ENCODE measurements around the gene TBKBP1.

The TBKBP1 gene

GRCh38 chr17:47727704-47728036, 33.7 kb downstream of the TBKBP1 start:
- no peak overlapping the region for H4K8ac ChIP-seq (ENCODE audit: low read depth, low read length)
- H3K79me2 ChIP-seq (ENCODE audit: control insufficient read depth, insufficient read depth, low read length, poor library complexity): no peaks in the 10 kb centered on the region
- no peak overlapping the region for H4K91ac ChIP-seq (ENCODE audit: low read depth, low read length)
- no peaks in the 10 kb centered on the region for H3K36me3 ChIP-seq (ENCODE audit: control insufficient read depth in 1 of 2, insufficient read depth in 2 of 2, low read length in 2 of 2)
- H2AFZ ChIP-seq (ENCODE audit: insufficient read depth, low read length, poor library complexity): no peak overlapping the region
- H3K14ac ChIP-seq (ENCODE audit: low read length): no peak overlapping the region
- H2AK5ac ChIP-seq (ENCODE audit: low read length): no peak overlapping the region
- WGBS (ENCODE audit: extremely low coverage, insufficient coverage, insufficient read length): no CpG with 5 or more reads among the region's 9 CpGs
- no peaks in the 10 kb centered on the region for H3K9me3 ChIP-seq (ENCODE audit: insufficient read depth, low read depth, low read length)
- no peak overlapping the region for H2BK12ac ChIP-seq (ENCODE audit: low read length)
- no peak overlapping the region for H3K23ac ChIP-seq (ENCODE audit: low read length)
- H3K27me3 ChIP-seq (ENCODE audit: insufficient read depth, low read length): peaks cover 9% of the 10 kb centered on the region
- no peak overlapping the region for H3K4me2 ChIP-seq (ENCODE audit: low read length)
- DNase-seq: no peak
- no peak overlapping the region for H3K9ac ChIP-seq (ENCODE audit: low read length)
- no peak overlapping the region for H2BK120ac ChIP-seq (ENCODE audit: insufficient read depth, low read length, poor library complexity)
- H3K79me1 ChIP-seq (ENCODE audit: low read length): no peaks in the 10 kb centered on the region
- no peak overlapping the region for H3K18ac ChIP-seq (ENCODE audit: low read length)
- H4K12ac ChIP-seq (ENCODE audit: low read depth, low read length): no peak overlapping the region
- no peak overlapping the region for H3K27ac ChIP-seq (ENCODE audit: low read depth, low read length)
- no peak overlapping the region for H3K4me3 ChIP-seq (ENCODE audit: low read depth, low read length)
- H3K4me1 ChIP-seq (ENCODE audit: control insufficient read depth in 1 of 2, insufficient read depth in 2 of 2, low read length in 2 of 2): no peaks in the 10 kb centered on the region
- H3K4ac ChIP-seq (ENCODE audit: low read depth, low read length): no peak overlapping the region
- no peak overlapping the region for H2BK5ac ChIP-seq (ENCODE audit: low read depth, low read length, poor library complexity)

DNA sequence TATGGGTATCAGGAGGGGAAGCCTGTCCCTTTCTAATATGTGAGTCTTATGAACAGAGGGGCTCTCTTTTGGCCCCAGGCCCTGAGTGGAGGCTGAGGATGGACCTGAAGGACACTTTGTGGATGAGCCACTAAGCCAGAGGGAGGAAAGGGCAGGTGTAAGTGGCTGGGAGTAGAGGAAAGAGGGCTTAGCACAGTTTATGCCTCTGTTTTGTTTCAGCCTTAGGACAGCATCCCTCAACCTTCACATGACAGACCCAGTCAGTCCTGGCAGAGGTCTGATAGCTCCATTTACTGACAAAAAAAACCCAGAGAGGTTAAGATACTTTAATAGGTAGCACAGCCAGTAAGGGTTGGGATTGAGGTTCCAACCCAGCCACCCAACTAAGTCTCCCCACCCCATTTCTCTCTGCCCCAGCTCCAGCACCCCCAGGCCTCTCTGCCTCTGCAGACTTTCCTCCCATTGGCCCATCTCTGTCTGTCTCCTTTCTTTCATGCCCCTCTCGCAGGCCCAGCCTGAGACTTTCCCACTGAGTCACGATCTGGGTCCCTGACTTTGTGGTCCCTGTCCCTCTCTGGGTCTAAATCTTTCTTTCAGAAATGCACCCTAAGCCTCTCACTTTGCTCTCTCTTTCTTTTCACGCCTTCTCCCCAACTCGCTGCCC, 34.4 kb downstream of the TBKBP1 start:
- Histone ChIP-seq H3K27ac (ENCODE audit: low read depth, low read length) (no peak overlapping the region), H3K36me3 (ENCODE audit: control insufficient read depth in 1 of 2, insufficient read depth in 2 of 2, low read length in 2 of 2) (no peaks in the 10 kb centered on the region), H3K27me3 (ENCODE audit: insufficient read depth, low read length) (peaks cover 15% of the 10 kb centered on the region), H4K91ac (ENCODE audit: low read depth, low read length) (no peak overlapping the region), H2AFZ (ENCODE audit: insufficient read depth, low read length, poor library complexity) (no peak overlapping the region), H4K8ac (ENCODE audit: low read depth, low read length) (no peak overlapping the region), H3K14ac (ENCODE audit: low read length) (no peak overlapping the region), H3K4ac (ENCODE audit: low read depth, low read length) (no peak overlapping the region), H2BK5ac (ENCODE audit: low read depth, low read length, poor library complexity) (no peak overlapping the region), H2BK12ac (ENCODE audit: low read length) (no peak overlapping the region), H2AK5ac (ENCODE audit: low read length) (no peak overlapping the region), H2BK120ac (ENCODE audit: insufficient read depth, low read length, poor library complexity) (no peak overlapping the region), H3K4me2 (ENCODE audit: low read length) (no peak overlapping the region), H3K9ac (ENCODE audit: low read length) (no peak overlapping the region), H4K12ac (ENCODE audit: low read depth, low read length) (no peak overlapping the region), H3K4me3 (ENCODE audit: low read depth, low read length) (no peak overlapping the region), H3K9me3 (ENCODE audit: insufficient read depth, low read depth, low read length) (no peaks in the 10 kb centered on the region), H3K79me1 (ENCODE audit: low read length) (no peaks in the 10 kb centered on the region), H3K23ac (ENCODE audit: low read length) (no peak overlapping the region), H3K79me2 (ENCODE audit: control insufficient read depth, insufficient read depth, low read length, poor library complexity) (no peaks in the 10 kb centered on the region), H3K4me1 (ENCODE audit: control insufficient read depth in 1 of 2, insufficient read depth in 2 of 2, low read length in 2 of 2) (no peaks in the 10 kb centered on the region), H3K18ac (ENCODE audit: low read length) (no peak overlapping the region)
- WGBS (ENCODE audit: extremely low coverage, insufficient coverage, insufficient read length): no CpG with 5 or more reads among the region's 4 CpGs
- DNase-seq: no peak

DNA sequence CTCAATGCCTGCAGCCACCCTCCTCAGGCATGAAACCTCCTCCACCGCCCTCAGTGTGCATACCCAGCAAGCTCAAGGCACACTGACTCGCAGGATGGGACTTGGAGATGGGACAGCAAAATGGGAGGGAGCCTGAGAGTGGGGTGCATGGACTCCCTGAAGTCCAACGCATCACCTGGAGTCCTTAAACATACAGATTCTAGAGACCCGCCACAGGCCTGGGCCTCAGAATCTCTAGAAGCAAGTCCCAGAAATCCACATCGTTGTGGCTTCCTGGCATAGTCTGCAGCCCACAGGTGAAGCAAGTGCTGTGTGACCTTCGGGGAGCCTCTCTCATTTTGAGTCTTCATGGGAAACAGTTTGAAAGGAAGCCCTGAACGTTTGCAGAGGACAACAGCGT, 35.5 kb downstream of the TBKBP1 start:
- WGBS (ENCODE audit: extremely low coverage, insufficient coverage, insufficient read length): no CpG with 5 or more reads among the region's 8 CpGs
- DNase-seq: no peak
- no peak overlapping the region for H2BK12ac ChIP-seq (ENCODE audit: low read length)
- H3K9ac ChIP-seq (ENCODE audit: low read length): no peak overlapping the region
- H3K18ac ChIP-seq (ENCODE audit: low read length): no peak overlapping the region
- H4K91ac ChIP-seq (ENCODE audit: low read depth, low read length): no peak overlapping the region
- H3K4me3 ChIP-seq (ENCODE audit: low read depth, low read length): no peak overlapping the region
- H4K8ac ChIP-seq (ENCODE audit: low read depth, low read length): no peak overlapping the region
- H3K79me2 ChIP-seq (ENCODE audit: control insufficient read depth, insufficient read depth, low read length, poor library complexity): no peaks in the 10 kb centered on the region
- no peaks in the 10 kb centered on the region for H3K4me1 ChIP-seq (ENCODE audit: control insufficient read depth in 1 of 2, insufficient read depth in 2 of 2, low read length in 2 of 2)
- no peak overlapping the region for H3K27ac ChIP-seq (ENCODE audit: low read depth, low read length)
- H2AK5ac ChIP-seq (ENCODE audit: low read length): no peak overlapping the region
- no peak overlapping the region for H2AFZ ChIP-seq (ENCODE audit: insufficient read depth, low read length, poor library complexity)
- no peaks in the 10 kb centered on the region for H3K79me1 ChIP-seq (ENCODE audit: low read length)
- no peaks in the 10 kb centered on the region for H3K36me3 ChIP-seq (ENCODE audit: control insufficient read depth in 1 of 2, insufficient read depth in 2 of 2, low read length in 2 of 2)
- H2BK5ac ChIP-seq (ENCODE audit: low read depth, low read length, poor library complexity): no peak overlapping the region
- H2BK120ac ChIP-seq (ENCODE audit: insufficient read depth, low read length, poor library complexity): no peak overlapping the region
- no peak overlapping the region for H3K14ac ChIP-seq (ENCODE audit: low read length)
- H4K12ac ChIP-seq (ENCODE audit: low read depth, low read length): no peak overlapping the region
- H3K4me2 ChIP-seq (ENCODE audit: low read length): no peak overlapping the region
- H3K9me3 ChIP-seq (ENCODE audit: insufficient read depth, low read depth, low read length): no peaks in the 10 kb centered on the region
- H3K27me3 ChIP-seq (ENCODE audit: insufficient read depth, low read length): peaks cover 26% of the 10 kb centered on the region
- peak overlapping the region; percentile 37 for H3K23ac ChIP-seq (ENCODE audit: low read length)
- H3K4ac ChIP-seq (ENCODE audit: low read depth, low read length): no peak overlapping the region

GRCh38 chr17:47730681-47731080, 36.7 kb downstream of the TBKBP1 start:
- Histone ChIP-seq H3K79me2 (ENCODE audit: control insufficient read depth, insufficient read depth, low read length, poor library complexity) (no peaks in the 10 kb centered on the region), H2AK5ac (ENCODE audit: low read length) (no peak overlapping the region), H2AFZ (ENCODE audit: insufficient read depth, low read length, poor library complexity) (no peak overlapping the region), H3K27me3 (ENCODE audit: insufficient read depth, low read length) (peaks cover 35% of the 10 kb centered on the region), H2BK5ac (ENCODE audit: low read depth, low read length, poor library complexity) (no peak overlapping the region), H3K18ac (ENCODE audit: low read length) (no peak overlapping the region), H3K4me1 (ENCODE audit: control insufficient read depth in 1 of 2, insufficient read depth in 2 of 2, low read length in 2 of 2) (no peaks in the 10 kb centered on the region), H3K9me3 (ENCODE audit: insufficient read depth, low read depth, low read length) (peaks cover under 1% of the 10 kb centered on the region), H3K79me1 (ENCODE audit: low read length) (no peaks in the 10 kb centered on the region), H4K8ac (ENCODE audit: low read depth, low read length) (no peak overlapping the region), H2BK12ac (ENCODE audit: low read length) (no peak overlapping the region), H3K27ac (ENCODE audit: low read depth, low read length) (no peak overlapping the region), H3K14ac (ENCODE audit: low read length) (no peak overlapping the region), H3K4me2 (ENCODE audit: low read length) (no peak overlapping the region), H3K4ac (ENCODE audit: low read depth, low read length) (no peak overlapping the region), H2BK120ac (ENCODE audit: insufficient read depth, low read length, poor library complexity) (no peak overlapping the region), H3K23ac (ENCODE audit: low read length) (no peak overlapping the region), H3K9ac (ENCODE audit: low read length) (no peak overlapping the region), H4K91ac (ENCODE audit: low read depth, low read length) (no peak overlapping the region), H3K36me3 (ENCODE audit: control insufficient read depth in 1 of 2, insufficient read depth in 2 of 2, low read length in 2 of 2) (no peaks in the 10 kb centered on the region), H3K4me3 (ENCODE audit: low read depth, low read length) (no peak overlapping the region), H4K12ac (ENCODE audit: low read depth, low read length) (no peak overlapping the region)
- WGBS (ENCODE audit: extremely low coverage, insufficient coverage, insufficient read length): no CpG with 5 or more reads among the region's 4 CpGs
- DNase-seq: no peak
